ENCODE results near the gene MRPL44.

GRCh38 chr2:223925106-223925505 is 32.2 kb upstream of the MRPL44 start:
- TF ChIP-seq CTCF (IDR thresholded peaks at IDR 0.05) (no peak), POLR2A (IDR thresholded peaks at IDR 0.05) (no peak)

All from vagina (tissue), 2 donors.